ENCODE measurements around the gene ACP5.
A peak's percentile ranks its signal among the peaks of the same experiment; 100 is the strongest.

The ACP5 gene

GRCh38 chr19:11549386-11549953 is 28.0 kb downstream of the ACP5 start:
- peaks cover 6% of the 10 kb centered on the region for H3K36me3 ChIP-seq (ENCODE audit: control insufficient read depth, insufficient read depth, low read length)
- H3K4me3 ChIP-seq (ENCODE audit: insufficient read depth, low read depth, low read length) = no peak overlapping the region
- no peaks in the 10 kb centered on the region for H3K9me3 ChIP-seq (ENCODE audit: control insufficient read depth, low read length)
- H3K27ac ChIP-seq (ENCODE audit: insufficient read depth, low read depth, low read length, poor library complexity, severe bottlenecking) = no peak overlapping the region
- 94 to 95% methylated on average over 24 of the region's 24 CpGs for WGBS, 2 experiments
- H3K4me1 ChIP-seq (ENCODE audit: control insufficient read depth, insufficient read depth, low read length) = no peaks in the 10 kb centered on the region
- no peaks in the 10 kb centered on the region for H3K27me3 ChIP-seq (ENCODE audit: control insufficient read depth, insufficient read depth, low read length, poor library complexity, severe bottlenecking)

GRCh38 chr19:11547929-11548700 is 29.3 kb downstream of the ACP5 start:
- H3K4me3 ChIP-seq (ENCODE audit: insufficient read depth, low read depth, low read length) = no peak overlapping the region
- WGBS, 2 experiments = 93 to 94% methylated on average over 14 of the region's 14 CpGs
- peaks cover under 1% of the 10 kb centered on the region for H3K36me3 ChIP-seq (ENCODE audit: control insufficient read depth, insufficient read depth, low read length)
- H3K27ac ChIP-seq (ENCODE audit: insufficient read depth, low read depth, low read length, poor library complexity, severe bottlenecking) = no peak overlapping the region
- H3K9me3 ChIP-seq (ENCODE audit: control insufficient read depth, low read length) = no peaks in the 10 kb centered on the region
- H3K4me1 ChIP-seq (ENCODE audit: control insufficient read depth, insufficient read depth, low read length) = no peaks in the 10 kb centered on the region
- H3K27me3 ChIP-seq (ENCODE audit: control insufficient read depth, insufficient read depth, low read length, poor library complexity, severe bottlenecking) = no peaks in the 10 kb centered on the region

DNA sequence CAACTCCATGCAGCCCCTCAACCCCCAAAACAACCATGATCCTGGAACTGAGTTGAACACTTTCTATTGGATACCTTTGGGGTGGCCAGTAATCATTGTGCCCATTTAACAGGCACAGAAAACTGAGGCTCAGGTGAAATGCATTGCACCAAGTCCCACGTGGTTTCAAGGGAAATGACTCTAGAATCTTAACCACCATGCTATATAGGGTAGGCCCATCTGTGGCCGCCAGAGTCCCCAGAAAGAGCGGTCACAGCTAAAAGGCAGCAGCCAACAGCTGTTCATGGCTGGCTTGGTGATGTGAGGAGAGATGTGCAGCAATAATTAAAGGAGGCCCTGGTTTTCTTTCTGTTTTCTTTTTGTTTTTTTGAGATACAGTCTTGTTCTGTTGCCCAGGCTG is 36.2 kb downstream of the ACP5 start:
- Histone ChIP-seq H3K9me3 (ENCODE audit: control insufficient read depth, low read length) (no peaks in the 10 kb centered on the region), H3K27ac (ENCODE audit: insufficient read depth, low read depth, low read length, poor library complexity, severe bottlenecking) (no peak overlapping the region), H3K36me3 (ENCODE audit: control insufficient read depth, insufficient read depth, low read length) (no peaks in the 10 kb centered on the region), H3K4me1 (ENCODE audit: control insufficient read depth, insufficient read depth, low read length) (peaks cover 17% of the 10 kb centered on the region), H3K4me3 (ENCODE audit: insufficient read depth, low read depth, low read length) (no peak overlapping the region), H3K27me3 (ENCODE audit: control insufficient read depth, insufficient read depth, low read length, poor library complexity, severe bottlenecking) (no peaks in the 10 kb centered on the region)
- WGBS, 2 experiments = 86 to 90% methylated on average over 3 of the region's 3 CpGs

GRCh38 chr19:11540645-11541044 is 36.8 kb downstream of the ACP5 start:
- H3K4me3 ChIP-seq (ENCODE audit: insufficient read depth, low read depth, low read length) = no peak overlapping the region
- 90 to 93% methylated on average over 5 of the region's 5 CpGs for WGBS, 2 experiments

DNA sequence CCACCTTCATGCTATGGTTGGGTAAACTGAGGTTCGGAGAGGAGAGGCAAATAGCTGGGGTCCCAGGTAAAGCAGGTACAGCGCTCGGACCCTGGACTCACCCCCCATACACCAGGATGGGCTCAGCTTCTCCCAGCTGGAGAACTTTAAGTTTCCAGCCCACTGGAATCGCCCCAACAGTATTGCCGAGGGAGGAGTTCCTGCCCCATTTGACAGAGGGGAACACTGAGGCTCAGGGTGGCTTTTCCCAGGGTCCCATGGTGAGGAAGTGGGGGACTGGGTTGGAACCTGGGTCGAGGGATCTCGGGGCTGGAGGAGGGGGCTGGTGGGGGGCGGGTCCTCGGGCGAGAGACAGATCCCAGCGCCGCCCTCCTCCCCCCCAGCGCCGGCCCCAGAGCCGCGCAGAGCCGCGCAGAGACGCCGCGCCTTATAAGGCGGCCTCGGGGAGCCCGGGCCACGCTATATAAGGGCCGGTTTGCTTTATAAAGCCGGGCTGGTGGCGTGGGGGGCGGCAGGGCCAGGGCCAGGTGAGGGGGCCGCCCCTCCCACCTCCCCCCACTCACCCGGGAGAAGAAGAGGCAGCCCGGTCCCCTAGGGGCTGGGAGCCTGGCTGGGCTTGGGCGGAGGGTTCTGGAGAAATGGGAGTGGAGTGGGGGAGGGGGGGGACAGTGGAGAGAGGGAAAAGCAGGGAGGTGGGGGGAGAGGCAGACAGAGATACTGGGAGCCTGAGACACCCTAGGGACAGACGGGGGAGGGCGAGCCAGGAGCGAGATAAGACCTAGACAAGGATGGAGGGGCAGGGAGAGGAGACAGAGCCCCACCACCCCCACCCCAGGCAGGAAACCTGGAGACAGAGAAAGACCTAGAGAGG is 37.7 kb downstream of the ACP5 start:
- H3K27me3 ChIP-seq (ENCODE audit: control insufficient read depth, insufficient read depth, low read length, poor library complexity, severe bottlenecking) = peaks cover 1% of the 10 kb centered on the region
- peak overlapping the region; percentile 36 for H3K4me3 ChIP-seq (ENCODE audit: insufficient read depth, low read depth, low read length)
- no peaks in the 10 kb centered on the region for H3K36me3 ChIP-seq (ENCODE audit: control insufficient read depth, insufficient read depth, low read length)
- WGBS, 2 experiments = 10% methylated on average over 34 to 36 of the region's 36 CpGs
- H3K9me3 ChIP-seq (ENCODE audit: control insufficient read depth, low read length) = no peaks in the 10 kb centered on the region
- no peak overlapping the region for H3K27ac ChIP-seq (ENCODE audit: insufficient read depth, low read depth, low read length, poor library complexity, severe bottlenecking)
- H3K4me1 ChIP-seq (ENCODE audit: control insufficient read depth, insufficient read depth, low read length) = peaks cover 17% of the 10 kb centered on the region

More at GRCh38 chr19:11540645-11541044, 36.8 kb downstream of the ACP5 start:
- Histone ChIP-seq H3K27me3 (ENCODE audit: control insufficient read depth, insufficient read depth, low read length, poor library complexity, severe bottlenecking) (no peaks in the 10 kb centered on the region), H3K36me3 (ENCODE audit: control insufficient read depth, insufficient read depth, low read length) (no peaks in the 10 kb centered on the region), H3K4me1 (ENCODE audit: control insufficient read depth, insufficient read depth, low read length) (peaks cover 17% of the 10 kb centered on the region), H3K9me3 (ENCODE audit: control insufficient read depth, low read length) (no peaks in the 10 kb centered on the region), H3K27ac (ENCODE audit: insufficient read depth, low read depth, low read length, poor library complexity, severe bottlenecking) (no peak overlapping the region)

GRCh38 chr19:11538232-11539036 is 39.0 kb downstream of the ACP5 start, which contains the start of gene CNN1:
Gene CNN1 (plus strand): TSS chr19:11538851. CDS start chr19:11538928, 77 bp downstream.
- Histone ChIP-seq H3K27ac (ENCODE audit: insufficient read depth, low read depth, low read length, poor library complexity, severe bottlenecking) (peak within 1 kb of the TSS; percentile 44), H3K4me3 (ENCODE audit: insufficient read depth, low read depth, low read length) (peak within 1 kb of the TSS; percentile 36), H3K4me1 (ENCODE audit: control insufficient read depth, insufficient read depth, low read length) (peaks cover 17% of the 10 kb centered on the region), H3K9me3 (ENCODE audit: control insufficient read depth, low read length) (no peaks in the 10 kb centered on the region), H3K27me3 (ENCODE audit: control insufficient read depth, insufficient read depth, low read length, poor library complexity, severe bottlenecking) (peaks cover 5% of the 10 kb centered on the region), H3K36me3 (ENCODE audit: control insufficient read depth, insufficient read depth, low read length) (no peaks in the 10 kb centered on the region)
- 19 to 22% methylated on average over 21 of the region's 21 CpGs for WGBS, 2 experiments

- 12 to 13% methylated on average over 54 of the region's 54 CpGs for WGBS, 2 experiments
- H3K27ac ChIP-seq (ENCODE audit: insufficient read depth, low read depth, low read length, poor library complexity, severe bottlenecking) = no peak overlapping the region
- peaks cover 5% of the 10 kb centered on the region for H3K27me3 ChIP-seq (ENCODE audit: control insufficient read depth, insufficient read depth, low read length, poor library complexity, severe bottlenecking)
- H3K4me3 ChIP-seq (ENCODE audit: insufficient read depth, low read depth, low read length) = peak overlapping the region; percentile 38
- peaks cover 17% of the 10 kb centered on the region for H3K4me1 ChIP-seq (ENCODE audit: control insufficient read depth, insufficient read depth, low read length)
- no peaks in the 10 kb centered on the region for H3K36me3 ChIP-seq (ENCODE audit: control insufficient read depth, insufficient read depth, low read length)
- H3K9me3 ChIP-seq (ENCODE audit: control insufficient read depth, low read length) = no peaks in the 10 kb centered on the region
Measured at GRCh38 chr19:11535792-11536595, 41.5 kb downstream of the ACP5 start.

DNA sequence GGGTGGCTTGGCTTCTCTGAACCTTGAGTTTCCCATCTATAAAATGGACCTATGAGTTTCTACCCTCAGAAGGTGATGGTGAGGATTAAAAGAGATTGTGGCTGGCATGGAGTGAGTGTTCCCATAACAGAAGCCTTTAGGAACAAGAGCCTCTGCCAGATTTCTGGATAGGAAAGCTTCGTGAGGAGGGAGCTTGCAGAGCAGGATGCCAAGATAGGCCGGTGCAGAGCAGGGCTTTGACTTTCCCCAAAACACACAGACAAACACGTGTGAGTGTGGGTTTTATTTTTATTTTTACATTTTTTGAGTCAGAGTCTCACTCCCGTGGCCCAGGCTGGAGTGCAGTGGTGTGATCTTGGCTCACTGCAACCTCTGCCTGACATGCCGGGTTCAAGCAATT is 42.5 kb downstream of the ACP5 start:
- no peak overlapping the region for H3K4me3 ChIP-seq (ENCODE audit: insufficient read depth, low read depth, low read length)
- no peak overlapping the region for H3K27ac ChIP-seq (ENCODE audit: insufficient read depth, low read depth, low read length, poor library complexity, severe bottlenecking)
- no peaks in the 10 kb centered on the region for H3K9me3 ChIP-seq (ENCODE audit: control insufficient read depth, low read length)
- WGBS, 2 experiments = 87 to 92% methylated on average over 5 of the region's 5 CpGs
- H3K27me3 ChIP-seq (ENCODE audit: control insufficient read depth, insufficient read depth, low read length, poor library complexity, severe bottlenecking) = peaks cover 5% of the 10 kb centered on the region
- no peaks in the 10 kb centered on the region for H3K36me3 ChIP-seq (ENCODE audit: control insufficient read depth, insufficient read depth, low read length)
- peaks cover 12% of the 10 kb centered on the region for H3K4me1 ChIP-seq (ENCODE audit: control insufficient read depth, insufficient read depth, low read length)

- Histone ChIP-seq H3K4me1 (ENCODE audit: control insufficient read depth, insufficient read depth, low read length) (peaks cover 11% of the 10 kb centered on the region), H3K36me3 (ENCODE audit: control insufficient read depth, insufficient read depth, low read length) (no peaks in the 10 kb centered on the region), H3K9me3 (ENCODE audit: control insufficient read depth, low read length) (no peaks in the 10 kb centered on the region), H3K4me3 (ENCODE audit: insufficient read depth, low read depth, low read length) (no peak overlapping the region), H3K27ac (ENCODE audit: insufficient read depth, low read depth, low read length, poor library complexity, severe bottlenecking) (no peak overlapping the region), H3K27me3 (ENCODE audit: control insufficient read depth, insufficient read depth, low read length, poor library complexity, severe bottlenecking) (peaks cover 5% of the 10 kb centered on the region)
- WGBS, 2 experiments = 92 to 94% methylated on average over 1 of the region's 1 CpG
Measured at GRCh38 chr19:11534538-11534937, 42.9 kb downstream of the ACP5 start.

All from ectodermal cell (in vitro differentiated cells).